Measurements from ENCODE around the gene ZNF865.

GRCh38 chr19:55658846-55659459 lies 53.5 kb downstream of the ZNF865 start:
- TF ChIP-seq POLR2A (IDR thresholded peaks at IDR 0.05; ENCODE audit: low read depth, low read length) (no peak), POLR2AphosphoS5 (IDR thresholded peaks at IDR 0.05; ENCODE audit: low read length) (no peak), EP300 (IDR thresholded peaks at IDR 0.05; ENCODE audit: borderline replicate concordance in 1 of 2, control insufficient read depth in 1 of 2, low read depth in 2 of 2, low read length in 2 of 2) (no peak), NFYB (IDR thresholded peaks at IDR 0.05; ENCODE audit: insufficient read depth, low read depth, low read length) (no peak), HDGF (IDR thresholded peaks at IDR 0.05) (no peak), ZNF274 (IDR thresholded peaks at IDR 0.05; ENCODE audit: insufficient read depth, insufficient read length) (no peak), EZH2 (IDR thresholded peaks at IDR 0.05; ENCODE audit: borderline replicate concordance, control insufficient read depth, low read depth, low read length) (no peak), TBL1XR1 (IDR thresholded peaks at IDR 0.05; ENCODE audit: low read depth, low read length) (no peak), ESRRA (IDR thresholded peaks at IDR 0.05; ENCODE audit: low read length) (no peak), GABPA (IDR thresholded peaks at IDR 0.05; ENCODE audit: low read depth) (no peak), TCF12 (IDR thresholded peaks at IDR 0.05; ENCODE audit: low read depth, low read length) (no peak)
- TF ChIP-seq, protein P1, sequence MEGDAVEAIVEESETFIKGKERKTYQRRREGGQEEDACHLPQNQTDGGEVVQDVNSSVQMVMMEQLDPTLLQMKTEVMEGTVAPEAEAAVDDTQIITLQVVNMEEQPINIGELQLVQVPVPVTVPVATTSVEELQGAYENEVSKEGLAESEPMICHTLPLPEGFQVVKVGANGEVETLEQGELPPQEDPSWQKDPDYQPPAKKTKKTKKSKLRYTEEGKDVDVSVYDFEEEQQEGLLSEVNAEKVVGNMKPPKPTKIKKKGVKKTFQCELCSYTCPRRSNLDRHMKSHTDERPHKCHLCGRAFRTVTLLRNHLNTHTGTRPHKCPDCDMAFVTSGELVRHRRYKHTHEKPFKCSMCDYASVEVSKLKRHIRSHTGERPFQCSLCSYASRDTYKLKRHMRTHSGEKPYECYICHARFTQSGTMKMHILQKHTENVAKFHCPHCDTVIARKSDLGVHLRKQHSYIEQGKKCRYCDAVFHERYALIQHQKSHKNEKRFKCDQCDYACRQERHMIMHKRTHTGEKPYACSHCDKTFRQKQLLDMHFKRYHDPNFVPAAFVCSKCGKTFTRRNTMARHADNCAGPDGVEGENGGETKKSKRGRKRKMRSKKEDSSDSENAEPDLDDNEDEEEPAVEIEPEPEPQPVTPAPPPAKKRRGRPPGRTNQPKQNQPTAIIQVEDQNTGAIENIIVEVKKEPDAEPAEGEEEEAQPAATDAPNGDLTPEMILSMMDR (IDR thresholded peaks at IDR 0.05 in 2 of 3, conservative IDR thresholded peaks at IDR 0.05 in 1 of 3; ENCODE audit: control insufficient read depth in 2 of 3, extremely low read depth in 1 of 3, insufficient read depth in 1 of 3, low read depth in 3 of 3, low read length in 3 of 3): no peak
